Neuronal stem cell (in vitro differentiated cells): ENCODE results near the gene ARID3C.

Experiments used
- DNase-seq: peaks from one replicate; pipeline ENCODE4 v3.0.0-alpha.2; 2013; ENCODE audit warnings: low spot score
- H2AFZ ChIP-seq: one replicate; pipeline ENCODE4 v1.6.1; 2013; ENCODE audit warnings: mild to moderate bottlenecking, low read length, inconsistent platforms
- H2AK5ac ChIP-seq: 2 replicates; pipeline ENCODE4 v1.6.1; 2013; ENCODE audit warnings: low read depth, mild to moderate bottlenecking, inconsistent platforms, low read length, moderate library complexity, mixed read lengths
- H2BK120ac ChIP-seq: 2 replicates; pipeline ENCODE4 v1.6.1; 2013; ENCODE audit warnings: low read depth, mild to moderate bottlenecking, inconsistent platforms, low read length, moderate library complexity, mixed read lengths
- H2BK12ac ChIP-seq: one replicate; pipeline ENCODE4 v1.6.1; 2013; ENCODE audit warnings: low read length, inconsistent platforms
- H2BK15ac ChIP-seq: 2 replicates; pipeline ENCODE4 v1.6.1; 2013; ENCODE audit warnings: mild to moderate bottlenecking, low read length, inconsistent platforms, mixed read lengths
- H2BK5ac ChIP-seq: one replicate; pipeline ENCODE4 v1.6.1; 2013; ENCODE audit warnings: inconsistent platforms, mild to moderate bottlenecking, low read length, moderate library complexity
- H3K14ac ChIP-seq: one replicate; pipeline ENCODE4 v1.6.1; 2013; ENCODE audit warnings: low read length, inconsistent platforms
- H3K18ac ChIP-seq: 2 replicates; pipeline ENCODE4 v1.6.1; 2013; ENCODE audit warnings: low read length, inconsistent platforms
- H3K23ac ChIP-seq: 2 replicates; pipeline ENCODE4 v1.6.1; 2013; ENCODE audit warnings: low read depth, mild to moderate bottlenecking, mixed read lengths, low read length, inconsistent platforms; ENCODE audit not compliant: poor library complexity
- H3K27ac ChIP-seq: replicated peaks from 3 replicates; pipeline ENCODE4 v1.5.1; 2013; ENCODE audit warnings: low read length, inconsistent platforms
- H3K27me3 ChIP-seq, 3 experiments: 2 replicates each; pipeline ENCODE4 v1.6.1; 2013; ENCODE audit warnings: low read length in 3 of 3, mild to moderate bottlenecking in 2 of 3, inconsistent platforms in 1 of 3, low read depth in 1 of 3, mixed read lengths in 1 of 3, moderate library complexity in 1 of 3; ENCODE audit not compliant: control insufficient read depth in 3 of 3, insufficient read depth in 3 of 3
- H3K36me3 ChIP-seq, 2 donors: replicated peaks in 1 of 2; 2 replicates each; pipeline ENCODE4 v1.6.1; 2013; ENCODE audit warnings: low read length in 2 of 2; ENCODE audit not compliant: control insufficient read depth in 2 of 2, insufficient read depth in 2 of 2
- H3K4ac ChIP-seq: 2 replicates; pipeline ENCODE4 v1.6.1; 2013; ENCODE audit warnings: inconsistent platforms, mild to moderate bottlenecking, low read length, moderate library complexity
- H3K4me1 ChIP-seq, 2 donors: 1 replicate in 1 of 2; 2 replicates in 1 of 2; pipeline ENCODE4 v1.6.1; 2013; ENCODE audit warnings: low read length in 2 of 2, low read depth in 1 of 2; ENCODE audit not compliant: control insufficient read depth in 2 of 2, insufficient read depth in 1 of 2
- H3K4me2 ChIP-seq: one replicate; pipeline ENCODE4 v1.6.1; 2013; ENCODE audit warnings: mild to moderate bottlenecking, low read length, inconsistent platforms; ENCODE audit not compliant: insufficient read depth, poor library complexity, severe bottlenecking
- H3K4me3 ChIP-seq, 2 donors: 2 replicates each; pipeline ENCODE4 v1.5.1; 2013; ENCODE audit warnings: low read length in 2 of 2, mild to moderate bottlenecking in 2 of 2, inconsistent platforms in 1 of 2, moderate library complexity in 1 of 2
- H3K79me1 ChIP-seq: one replicate; pipeline ENCODE4 v1.6.1; 2013; ENCODE audit warnings: low read depth, mild to moderate bottlenecking, inconsistent platforms, low read length, moderate library complexity
- H3K9ac ChIP-seq: one replicate; pipeline ENCODE4 v1.6.1; 2013; ENCODE audit warnings: mild to moderate bottlenecking, low read depth, low read length, inconsistent platforms; ENCODE audit not compliant: poor library complexity
- H3K9me3 ChIP-seq, 2 donors: replicated peaks in 1 of 2; 2 replicates each; pipeline versions ENCODE3 to v1.6.1; 2013; ENCODE audit warnings: low read length in 2 of 2, mild to moderate bottlenecking in 2 of 2, inconsistent platforms in 1 of 2, low read depth in 1 of 2, mixed read lengths in 1 of 2, moderate library complexity in 1 of 2; ENCODE audit not compliant: control insufficient read depth in 2 of 2, insufficient read depth in 1 of 2
- H4K8ac ChIP-seq: one replicate; pipeline ENCODE4 v1.6.1; 2013; ENCODE audit warnings: low read depth, mild to moderate bottlenecking, inconsistent platforms, low read length, moderate library complexity
- H4K91ac ChIP-seq: one replicate; pipeline ENCODE4 v1.6.1; 2013; ENCODE audit warnings: low read length, low read depth, mild to moderate bottlenecking, inconsistent platforms; ENCODE audit not compliant: poor library complexity
- WGBS, 2 donors: extraction: QIAGEN DNeasy Blood & Tissue Kit; methylation state at CpG; one replicate each; pipeline ENCODE4 v1.1.7; 2013; ENCODE audit warnings: missing lambda C conversion rate in 2 of 2, mixed read lengths in 1 of 2; ENCODE audit not compliant: insufficient read length in 2 of 2, insufficient replicate concordance in 1 of 2; ENCODE audit errors: extremely low coverage in 2 of 2; 5-methylcytosine and 5-hydroxymethylcytosine counted together

The ARID3C gene

DNA sequence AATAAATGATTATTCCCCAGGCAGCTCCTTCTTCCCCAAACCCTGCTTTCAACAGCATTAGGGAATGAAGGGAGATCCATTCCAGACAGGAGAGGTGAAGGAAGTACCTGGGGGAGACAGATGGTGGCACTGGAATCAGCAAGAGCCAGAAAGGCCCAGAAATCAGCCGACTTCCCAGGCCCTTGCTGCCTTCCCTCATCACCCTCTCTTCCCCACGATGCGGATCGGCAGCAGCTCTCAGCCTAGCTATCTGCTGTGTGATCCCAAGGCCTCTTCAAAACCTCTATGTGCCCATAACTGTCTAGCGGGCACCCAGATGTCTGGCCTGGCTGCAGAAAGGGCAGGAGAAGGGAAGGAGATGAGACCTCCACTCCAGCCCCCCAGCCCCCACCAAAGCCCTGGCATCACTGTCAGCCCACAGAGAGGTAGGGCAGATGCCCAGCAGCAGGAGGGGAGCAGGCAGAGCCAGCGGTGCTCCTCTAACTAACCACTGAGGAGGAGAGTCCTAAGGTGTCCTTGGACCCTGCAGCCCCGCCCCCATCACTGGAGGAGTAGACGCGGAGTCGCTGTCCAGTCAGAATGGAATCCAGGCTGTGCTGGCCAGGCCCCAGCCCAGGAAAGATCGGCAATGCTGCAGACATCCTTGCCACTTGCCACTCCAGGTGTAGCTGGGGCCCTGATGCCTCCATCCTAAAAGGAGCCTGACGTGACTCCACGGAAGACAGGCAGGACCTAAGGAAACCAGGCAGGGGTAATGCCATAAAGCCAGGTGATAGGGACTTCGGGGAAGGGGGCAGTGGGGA lies 52.1 kb downstream of the ARID3C start:
- H2BK12ac ChIP-seq = no peak overlapping the region
- H3K18ac ChIP-seq = peak overlapping the region; percentile 54
- H3K4me2 ChIP-seq = peak overlapping the region; percentile 69
- peaks cover 3 to 56% of the 10 kb centered on the region in 2 donors for H3K36me3 ChIP-seq
- H2BK120ac ChIP-seq = no peak overlapping the region
- no peak overlapping the region for H4K91ac ChIP-seq
- peak overlapping the region; percentile 82 for H3K27ac ChIP-seq
- no peak overlapping the region for H2BK15ac ChIP-seq
- peak overlapping the region; percentile 21 for H3K9ac ChIP-seq
- H3K4me1 ChIP-seq = peaks cover 62 to 75% of the 10 kb centered on the region in 2 donors
- peak overlapping the region; percentile 8 to 51 for H3K4me3 ChIP-seq
- H3K4ac ChIP-seq = no peak overlapping the region
- H4K8ac ChIP-seq = no peak overlapping the region
- no peak overlapping the region for H3K14ac ChIP-seq
- no peaks in the 10 kb centered on the region for H3K9me3 ChIP-seq
- no peaks in the 10 kb centered on the region for H3K27me3 ChIP-seq
- no peak for DNase-seq
- no peak overlapping the region for H2AFZ ChIP-seq
- H3K79me1 ChIP-seq = peaks cover 4% of the 10 kb centered on the region
- no CpG with 5 or more reads among the region's 14 CpGs for WGBS, 2 donors
- no peak overlapping the region for H3K23ac ChIP-seq
- no peak overlapping the region for H2BK5ac ChIP-seq
- H2AK5ac ChIP-seq = peak overlapping the region; percentile 35

DNA sequence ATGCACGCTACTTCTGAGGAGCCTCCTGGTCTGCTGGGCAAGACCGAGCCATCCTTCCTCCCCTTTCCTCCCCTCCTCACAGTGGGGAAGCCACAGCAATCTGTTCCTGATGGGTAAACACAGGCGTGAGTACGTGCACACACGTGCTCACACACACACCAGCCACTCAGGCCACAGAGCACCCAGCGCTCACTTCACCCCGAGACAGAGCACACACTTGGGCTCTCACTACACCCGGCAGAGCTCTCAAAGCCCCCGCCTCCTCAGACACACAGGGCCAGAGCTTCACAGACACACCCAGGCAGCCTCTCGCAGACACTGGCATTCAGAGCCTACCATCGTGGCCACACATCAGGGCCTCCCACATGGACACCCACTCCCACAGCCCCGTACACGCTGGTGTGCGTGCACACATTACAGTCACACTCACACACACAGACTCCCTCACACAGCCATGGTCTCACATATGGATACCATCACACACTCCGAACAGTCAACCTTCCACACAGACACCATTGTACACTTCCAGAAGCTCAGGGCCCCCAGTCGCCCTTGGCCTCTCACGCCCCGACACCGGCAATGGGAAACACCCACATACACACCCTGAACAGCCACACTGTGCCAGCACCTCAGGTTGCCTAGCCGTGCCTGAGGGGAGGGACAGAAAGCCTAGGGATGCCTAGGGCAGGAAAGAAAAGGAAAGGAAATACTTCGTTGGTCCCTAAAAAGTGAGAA lies 52.8 kb downstream of the ARID3C start:
- Histone ChIP-seq H2AK5ac (no peak overlapping the region), H3K9me3 (no peaks in the 10 kb centered on the region), H2BK5ac (no peak overlapping the region), H3K27me3 (no peaks in the 10 kb centered on the region), H3K9ac (peak overlapping the region; percentile 70), H3K14ac (no peak overlapping the region), H3K36me3 (peaks cover 3 to 59% of the 10 kb centered on the region in 2 donors), H4K91ac (no peak overlapping the region), H2BK120ac (no peak overlapping the region), H3K4ac (no peak overlapping the region), H2BK12ac (no peak overlapping the region), H3K4me1 (peaks cover 62 to 74% of the 10 kb centered on the region in 2 donors), H2BK15ac (no peak overlapping the region), H3K23ac (no peak overlapping the region), H4K8ac (no peak overlapping the region), H2AFZ (no peak overlapping the region), H3K4me3 (no peak overlapping the region), H3K18ac (peak overlapping the region; percentile 12), H3K79me1 (peaks cover 4% of the 10 kb centered on the region), H3K27ac (no peak overlapping the region), H3K4me2 (no peak overlapping the region)
- DNase-seq = no peak
- WGBS, 2 donors = no CpG with 5 or more reads among the region's 21 CpGs

- H3K9ac ChIP-seq = no peak overlapping the region
- DNase-seq = no peak
- no peak overlapping the region for H3K4me3 ChIP-seq
- H3K27me3 ChIP-seq = no peaks in the 10 kb centered on the region
- H3K23ac ChIP-seq = no peak overlapping the region
- peaks cover 3 to 62% of the 10 kb centered on the region in 2 donors for H3K36me3 ChIP-seq
- no peak overlapping the region for H3K14ac ChIP-seq
- H2BK12ac ChIP-seq = no peak overlapping the region
- H3K79me1 ChIP-seq = peaks cover 4% of the 10 kb centered on the region
- peaks cover 60 to 75% of the 10 kb centered on the region in 2 donors for H3K4me1 ChIP-seq
- no peak overlapping the region for H2AK5ac ChIP-seq
- no peak overlapping the region for H4K8ac ChIP-seq
- WGBS, 2 donors = no CpG with 5 or more reads among the region's 8 CpGs
- H2AFZ ChIP-seq = no peak overlapping the region
- H3K27ac ChIP-seq = no peak overlapping the region
- H2BK120ac ChIP-seq = no peak overlapping the region
- H3K18ac ChIP-seq = no peak overlapping the region
- H3K4me2 ChIP-seq = no peak overlapping the region
- H2BK15ac ChIP-seq = no peak overlapping the region
- H3K9me3 ChIP-seq = no peaks in the 10 kb centered on the region
- H4K91ac ChIP-seq = no peak overlapping the region
- H3K4ac ChIP-seq = no peak overlapping the region
- H2BK5ac ChIP-seq = no peak overlapping the region
Measured at GRCh38 chr9:34575241-34575640, 53.6 kb downstream of the ARID3C start.

- no peak overlapping the region for H3K4me3 ChIP-seq
- no peak for DNase-seq
- no peak overlapping the region for H3K23ac ChIP-seq
- H3K36me3 ChIP-seq = peaks cover 3 to 67% of the 10 kb centered on the region in 2 donors
- H2BK5ac ChIP-seq = no peak overlapping the region
- H3K9me3 ChIP-seq = no peaks in the 10 kb centered on the region
- peak overlapping the region; percentile 77 for H2AK5ac ChIP-seq
- H3K27ac ChIP-seq = no peak overlapping the region
- H2BK12ac ChIP-seq = no peak overlapping the region
- H3K9ac ChIP-seq = peak overlapping the region; percentile 24
- H3K14ac ChIP-seq = peak overlapping the region; percentile 49
- peak overlapping the region; percentile 49 for H3K18ac ChIP-seq
- WGBS, 2 donors = no CpG with 5 or more reads among the region's 12 CpGs
- H3K79me1 ChIP-seq = peaks cover 4% of the 10 kb centered on the region
- H3K4me2 ChIP-seq = no peak overlapping the region
- H2BK15ac ChIP-seq = peak overlapping the region; percentile 47
- H4K8ac ChIP-seq = no peak overlapping the region
- H2BK120ac ChIP-seq = no peak overlapping the region
- no peaks in the 10 kb centered on the region for H3K27me3 ChIP-seq
- no peak overlapping the region for H4K91ac ChIP-seq
- peaks cover 56 to 69% of the 10 kb centered on the region in 2 donors for H3K4me1 ChIP-seq
- H2AFZ ChIP-seq = no peak overlapping the region
- no peak overlapping the region for H3K4ac ChIP-seq
Measured at GRCh38 chr9:34574571-34574970, 54.3 kb downstream of the ARID3C start.
